Lower lobe of right lung (tissue), 2 donors: ENCODE data around the gene ULK1. TPM values are rescaled to one million over a fixed set of nuclear protein-coding genes. Genes with fewer than 3 reads are reported as not detected.

ENCODE experiments used
- ATAC-seq, 2 donors: fragments of 200-7000 bp; cut with Tn5 transposase; one replicate each; pipeline ENCODE4 v1.9.1; 2020 to 2022; ENCODE audit warnings: mild to moderate bottlenecking in 2 of 2, moderate library complexity in 2 of 2
- DNase-seq: peaks from one replicate; pipeline ENCODE4 v3.0.0-alpha.2; 2020
- H3K27ac ChIP-seq: fragments of 200-600 bp; one replicate; pipeline ENCODE4 v1.8.0; 2022
- H3K27me3 ChIP-seq: fragments of 200-600 bp; one replicate; pipeline ENCODE4 v1.8.0; 2022; ENCODE audit warnings: low read depth
- H3K36me3 ChIP-seq: fragments of 200-600 bp; one replicate; pipeline ENCODE4 v1.8.0; 2022; ENCODE audit warnings: mild to moderate bottlenecking
- H3K4me1 ChIP-seq: fragments of 200-600 bp; one replicate; pipeline ENCODE4 v1.8.0; 2022
- H3K4me3 ChIP-seq: fragments of 200-600 bp; one replicate; pipeline ENCODE4 v1.8.0; 2022; ENCODE audit warnings: mild to moderate bottlenecking
- H3K9me3 ChIP-seq: fragments of 200-600 bp; one replicate; pipeline ENCODE4 v1.8.0; 2022
- intact Hi-C: fragments of 100-400 bp; cut with DNase I; formaldehyde crosslinking; loops from one replicate; pipeline ENCODE4 v1.11.0; 2022
- total RNA-seq: library from RNA; stranded (reverse); fragmentation: NEBNext Ultra II Directional; extraction: Animal tissue kit (Norgen Biotek cat#: 25700); gene quantifications from one replicate; pipeline ENCODE4 v1.2.1, GENCODE V29; 2021
- TF ChIP-seq, protein P1 (sequence below): fragments of 200-600 bp; IDR thresholded peaks from one replicate; pipeline ENCODE4 v1.8.0; 2022; ENCODE audit warnings: antibody characterized with exemption, mild to moderate bottlenecking
- donor health status: DM: no; HTN: yes; CAD: no; lungs with severe emphysema.

The ULK1 gene
- total RNA-seq, 1 donor from 2014 or later = 32.2 TPM

DNA sequence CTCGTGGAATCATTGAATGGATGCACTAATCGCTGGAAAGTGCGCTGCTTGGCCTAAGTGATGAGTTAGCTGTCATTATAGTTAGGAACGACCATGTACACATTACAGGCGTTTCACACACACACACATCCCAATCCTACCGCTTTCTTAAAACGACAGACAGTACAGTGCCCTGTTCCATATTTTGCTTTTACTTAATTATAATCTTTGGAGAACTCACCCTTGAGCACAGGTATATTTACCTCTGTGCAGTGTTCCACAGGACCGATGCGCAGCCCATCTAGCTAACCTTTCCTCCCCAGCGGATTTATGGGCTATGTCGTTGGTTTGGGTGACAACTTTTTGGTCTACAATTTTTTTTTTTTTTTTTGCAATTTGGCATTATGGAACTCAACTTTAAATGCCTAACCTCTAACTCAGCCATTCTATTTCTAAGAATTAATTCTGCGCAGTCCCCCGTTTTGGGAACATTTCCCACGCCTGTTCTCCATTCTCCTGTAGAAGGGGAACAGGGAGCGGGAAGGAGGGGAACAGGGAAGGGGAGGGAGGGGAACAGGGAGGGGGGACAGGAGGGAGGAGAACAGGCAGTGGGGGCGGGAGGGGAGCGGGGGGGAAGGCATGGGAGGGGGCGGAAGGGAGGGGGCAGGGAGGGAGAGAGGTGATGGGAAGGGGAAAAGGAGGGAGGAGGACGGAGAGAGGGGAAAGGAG is 663 bp upstream of the ULK1 start:
- H3K27me3 ChIP-seq = no peaks in the 10 kb centered on the region
- no peak for DNase-seq
- peaks cover 16% of the 10 kb centered on the region for H3K36me3 ChIP-seq
- peak in 1 of 2 donors; percentile 1 for ATAC-seq
- TF ChIP-seq, protein P1, sequence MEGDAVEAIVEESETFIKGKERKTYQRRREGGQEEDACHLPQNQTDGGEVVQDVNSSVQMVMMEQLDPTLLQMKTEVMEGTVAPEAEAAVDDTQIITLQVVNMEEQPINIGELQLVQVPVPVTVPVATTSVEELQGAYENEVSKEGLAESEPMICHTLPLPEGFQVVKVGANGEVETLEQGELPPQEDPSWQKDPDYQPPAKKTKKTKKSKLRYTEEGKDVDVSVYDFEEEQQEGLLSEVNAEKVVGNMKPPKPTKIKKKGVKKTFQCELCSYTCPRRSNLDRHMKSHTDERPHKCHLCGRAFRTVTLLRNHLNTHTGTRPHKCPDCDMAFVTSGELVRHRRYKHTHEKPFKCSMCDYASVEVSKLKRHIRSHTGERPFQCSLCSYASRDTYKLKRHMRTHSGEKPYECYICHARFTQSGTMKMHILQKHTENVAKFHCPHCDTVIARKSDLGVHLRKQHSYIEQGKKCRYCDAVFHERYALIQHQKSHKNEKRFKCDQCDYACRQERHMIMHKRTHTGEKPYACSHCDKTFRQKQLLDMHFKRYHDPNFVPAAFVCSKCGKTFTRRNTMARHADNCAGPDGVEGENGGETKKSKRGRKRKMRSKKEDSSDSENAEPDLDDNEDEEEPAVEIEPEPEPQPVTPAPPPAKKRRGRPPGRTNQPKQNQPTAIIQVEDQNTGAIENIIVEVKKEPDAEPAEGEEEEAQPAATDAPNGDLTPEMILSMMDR = no peak
- peak overlapping the region; percentile 75 for H3K4me3 ChIP-seq
- H3K27ac ChIP-seq = peak overlapping the region; percentile 95
- no peaks in the 10 kb centered on the region for H3K9me3 ChIP-seq
- H3K4me1 ChIP-seq = peaks cover 21% of the 10 kb centered on the region
- intact Hi-C loops = no loop called here

DNA sequence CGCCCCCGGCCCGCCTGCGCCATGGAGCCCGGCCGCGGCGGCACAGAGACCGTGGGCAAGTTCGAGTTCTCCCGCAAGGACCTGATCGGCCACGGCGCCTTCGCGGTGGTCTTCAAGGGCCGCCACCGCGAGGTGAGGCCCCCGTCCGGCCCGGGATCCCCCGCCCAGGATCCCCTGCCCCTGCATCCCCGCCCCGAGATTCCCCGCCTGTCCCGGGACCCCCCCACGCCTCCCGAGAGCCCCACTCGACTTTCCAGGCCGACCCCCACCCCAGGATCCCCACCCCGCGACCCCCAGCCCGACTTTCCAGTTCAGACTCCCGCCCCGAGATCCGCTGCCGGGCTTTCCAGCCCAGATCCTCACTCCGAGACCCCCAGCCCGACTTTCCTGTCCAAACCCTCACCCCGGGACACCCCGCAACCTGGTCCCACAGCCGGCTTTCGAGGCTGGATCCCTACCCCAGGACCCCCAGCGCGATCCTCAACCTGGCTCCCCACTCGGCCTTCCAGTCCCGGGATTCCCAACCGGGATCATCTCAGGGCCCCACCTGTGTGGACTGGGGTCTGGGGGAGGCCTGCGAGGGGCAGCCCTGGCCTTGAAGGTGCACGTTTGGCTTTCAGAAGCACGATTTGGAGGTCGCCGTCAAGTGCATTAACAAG is 688 bp downstream of the ULK1 start:
- Histone ChIP-seq H3K27me3 (no peaks in the 10 kb centered on the region), H3K4me1 (peaks cover 21% of the 10 kb centered on the region), H3K36me3 (peaks cover 24% of the 10 kb centered on the region), H3K27ac (peak overlapping the region; percentile 95), H3K9me3 (no peaks in the 10 kb centered on the region), H3K4me3 (peak overlapping the region; percentile 75)
- ATAC-seq = no peak
- TF ChIP-seq, protein P1 = no peak
- no peak for DNase-seq
- intact Hi-C loops = no loop called here

DNA sequence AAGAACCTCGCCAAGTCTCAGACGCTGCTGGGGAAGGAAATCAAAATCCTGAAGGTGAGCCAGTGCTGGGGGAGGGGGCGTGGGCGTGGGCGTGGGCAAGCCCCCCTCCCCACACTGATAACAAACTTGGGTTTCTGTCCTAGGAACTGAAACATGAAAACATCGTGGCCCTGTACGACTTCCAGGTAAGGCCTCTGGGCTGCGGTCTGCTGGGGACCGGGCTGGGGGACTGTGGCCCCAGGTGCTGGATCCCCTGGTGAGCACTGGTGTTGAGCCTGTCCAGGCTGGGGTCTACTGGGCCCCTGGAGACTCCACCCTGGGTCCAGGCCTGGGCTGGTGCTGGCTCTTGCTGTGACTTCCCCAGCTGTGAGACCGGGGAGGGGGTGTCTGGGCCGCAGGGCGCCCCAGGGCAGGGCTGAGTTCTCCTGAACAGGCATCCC is 1.2 kb downstream of the ULK1 start:
- intact Hi-C loops = no loop called here
- H3K9me3 ChIP-seq = no peaks in the 10 kb centered on the region
- H3K4me3 ChIP-seq = peak overlapping the region; percentile 75
- no peak for ATAC-seq
- H3K27me3 ChIP-seq = no peaks in the 10 kb centered on the region
- DNase-seq = no peak
- peaks cover 21% of the 10 kb centered on the region for H3K4me1 ChIP-seq
- peaks cover 29% of the 10 kb centered on the region for H3K36me3 ChIP-seq
- H3K27ac ChIP-seq = peak overlapping the region; percentile 95
- TF ChIP-seq, protein P1 = no peak

DNA sequence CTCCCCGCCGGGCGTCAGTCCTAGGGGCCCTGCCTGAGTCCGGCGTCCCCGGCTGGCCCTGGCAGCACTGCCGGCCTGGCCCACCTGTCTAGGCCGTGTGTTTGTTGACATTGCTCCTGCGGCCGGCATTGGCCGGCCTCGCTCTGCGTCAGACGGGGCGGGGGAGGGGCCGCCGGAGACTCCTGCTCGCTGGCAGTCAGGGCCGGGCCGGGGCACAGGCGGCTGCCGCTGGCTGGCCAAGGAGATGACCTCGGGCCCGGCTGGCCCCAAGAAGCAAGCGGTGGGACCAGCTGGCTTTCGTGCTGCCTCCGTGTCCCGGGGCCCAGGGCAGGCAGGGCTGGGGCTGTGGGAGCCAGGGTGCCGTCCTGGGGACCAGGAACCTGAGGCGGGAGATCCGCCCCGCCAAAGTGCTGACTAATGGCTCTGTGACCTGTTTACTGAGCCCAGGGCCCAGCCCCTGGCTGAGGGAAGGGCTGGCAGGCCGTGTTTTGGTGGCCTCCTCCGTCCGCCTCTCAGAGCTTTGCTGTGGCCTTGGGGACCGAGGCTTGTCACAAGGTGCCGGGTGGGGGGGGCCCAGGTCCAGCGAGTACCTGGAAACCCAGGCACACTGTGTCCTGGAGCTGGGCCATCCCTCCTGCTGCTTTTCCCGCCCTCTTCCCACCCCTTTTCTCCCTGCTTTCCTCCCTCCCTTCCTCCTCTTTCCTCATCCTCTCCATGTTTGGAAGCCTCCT is 1.8 kb downstream of the ULK1 start:
- DNase-seq (peak; percentile 95), ATAC-seq (peak; percentile 94)
- Histone ChIP-seq H3K4me1 (peaks cover 22% of the 10 kb centered on the region), H3K4me3 (peak overlapping the region; percentile 75), H3K36me3 (peaks cover 29% of the 10 kb centered on the region), H3K27me3 (no peaks in the 10 kb centered on the region), H3K27ac (peak overlapping the region; percentile 95), H3K9me3 (no peaks in the 10 kb centered on the region)
- TF ChIP-seq, protein P1 = no peak
- intact Hi-C loops = no loop called here

DNA sequence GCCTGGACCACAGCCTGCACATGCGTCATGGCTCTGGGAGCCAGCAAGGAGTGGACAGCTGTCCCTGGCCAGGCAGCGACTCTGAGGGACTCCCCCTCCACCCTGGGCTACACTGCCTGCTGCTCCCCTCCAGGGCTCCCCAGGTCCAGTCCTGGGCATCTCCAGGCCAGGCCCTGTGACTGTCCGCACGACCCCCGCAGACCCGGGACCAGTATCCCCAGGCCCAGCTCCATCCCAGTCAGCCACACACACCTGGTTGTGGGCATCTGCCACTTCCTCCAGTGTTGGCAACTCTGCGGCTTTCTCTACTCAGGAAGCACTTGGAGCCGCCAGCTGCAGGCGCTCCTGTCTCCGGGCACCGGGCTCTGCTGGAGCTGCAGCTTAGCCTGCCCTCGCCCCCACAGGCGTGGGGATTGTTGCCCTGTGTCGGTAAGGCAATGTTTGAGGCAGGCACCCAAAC is 2.4 kb downstream of the ULK1 start:
- H3K27ac ChIP-seq = peak overlapping the region; percentile 95
- peak overlapping the region; percentile 75 for H3K4me3 ChIP-seq
- intact Hi-C loops = no loop called here
- peaks cover 29% of the 10 kb centered on the region for H3K36me3 ChIP-seq
- H3K4me1 ChIP-seq = peaks cover 28% of the 10 kb centered on the region
- TF ChIP-seq, protein P1 = no peak
- ATAC-seq = no peak
- no peak for DNase-seq
- H3K27me3 ChIP-seq = no peaks in the 10 kb centered on the region
- no peaks in the 10 kb centered on the region for H3K9me3 ChIP-seq
